ENCODE data around the gene CACNA1E. TPM values are rescaled to one million over a fixed set of nuclear protein-coding genes. Genes with fewer than 3 reads are reported as not detected.

The CACNA1E gene
- total and polyA plus RNA-seq, 2 donors (not counting 1 experiment from before 2014, with no cell fraction given) = 0.37 to 0.40 TPM

- H3K27ac ChIP-seq (ENCODE audit: low read length in 2 of 2) = no peak overlapping the region
- no peaks in the 10 kb centered on the region for H3K79me2 ChIP-seq (ENCODE audit: control insufficient read depth, insufficient read depth, low read length)
- no peak overlapping the region for H3K9ac ChIP-seq (ENCODE audit: low read length)
- Mint-ChIP-seq H3K4me1 (no peaks in the 10 kb centered on the region), H3K4me3 (no peak overlapping the region), H3K9me3 (ENCODE audit: insufficient read depth) (no peaks in the 10 kb centered on the region), H3K27ac (no peak overlapping the region), H3K27me3 (peaks cover 36% of the 10 kb centered on the region)
- CTCF ChIA-PET = no interaction called here
- 87% methylated on average over 7 of the region's 8 CpGs for WGBS (ENCODE audit: insufficient coverage)
- H3K9me3 ChIP-seq (ENCODE audit: control extremely low read depth in 1 of 3, control insufficient read depth in 2 of 3, insufficient read depth in 1 of 3, low read length in 2 of 3) = no peaks in the 10 kb centered on the region
- H4K20me1 ChIP-seq (ENCODE audit: control insufficient read depth, insufficient read depth, low read length, poor library complexity, severe bottlenecking) = no peaks in the 10 kb centered on the region
- no peak for DNase-seq
- no peak overlapping the region for H2AFZ ChIP-seq (ENCODE audit: insufficient read depth, low read depth, low read length, poor library complexity, severe bottlenecking)
- no peak overlapping the region for H3K4me3 ChIP-seq (ENCODE audit: control extremely low read depth in 1 of 5, extremely low read depth in 1 of 5, insufficient read depth in 1 of 5, low read depth in 2 of 5, low read length in 4 of 5)
- ATAC-seq (ENCODE audit: low read depth) = no peak
- no peaks in the 10 kb centered on the region for H3K36me3 ChIP-seq (replicated peaks in 1 of 2; ENCODE audit: control extremely low read depth in 1 of 2, control insufficient read depth in 1 of 2, extremely low read depth in 1 of 2, insufficient read depth in 2 of 2, low read length in 1 of 2)
- no peaks in the 10 kb centered on the region for H3K27me3 ChIP-seq (replicated peaks in 1 of 4; ENCODE audit: control extremely low read depth in 1 of 4, control insufficient read depth in 3 of 4, insufficient read depth in 4 of 4, low read length in 3 of 4)
- no peaks in the 10 kb centered on the region for H3K4me1 ChIP-seq (ENCODE audit: control insufficient read depth in 2 of 2, insufficient read depth in 2 of 2, low read length in 2 of 2)
- no peak for TF ChIP-seq CTCF (IDR thresholded peaks at IDR 0.05)
- TF ChIP-seq EZH2 (IDR thresholded peaks at IDR 0.05; ENCODE audit: borderline replicate concordance, insufficient read depth, low read depth, low read length, poor library complexity, severe bottlenecking) = no peak
- intact Hi-C loops (cut with micrococcal nuclease) = no loop called here
- no peak overlapping the region for H3K4me2 ChIP-seq (replicated peaks; ENCODE audit: low read depth, low read length, poor library complexity, severe bottlenecking)
- POLR2A ChIA-PET = interaction anchor here (0.7 kb wide), 1 partner anchor 281 kb away, joined by 3 read pairs; no protein-coding TSS in a partner anchor
Measured at GRCh38 chr1:181646710-181647109, 163.4 kb downstream of the CACNA1E start.

GRCh38 chr1:181647314-181648035 is 164.2 kb downstream of the CACNA1E start:
- Histone ChIP-seq H3K4me3 (ENCODE audit: control extremely low read depth in 1 of 5, extremely low read depth in 1 of 5, insufficient read depth in 1 of 5, low read depth in 2 of 5, low read length in 4 of 5) (no peak overlapping the region), H3K9me3 (ENCODE audit: control extremely low read depth in 1 of 3, control insufficient read depth in 2 of 3, insufficient read depth in 1 of 3, low read length in 2 of 3) (no peaks in the 10 kb centered on the region), H3K27me3 (replicated peaks in 1 of 4; ENCODE audit: control extremely low read depth in 1 of 4, control insufficient read depth in 3 of 4, insufficient read depth in 4 of 4, low read length in 3 of 4) (no peaks in the 10 kb centered on the region), H3K36me3 (replicated peaks in 1 of 2; ENCODE audit: control extremely low read depth in 1 of 2, control insufficient read depth in 1 of 2, extremely low read depth in 1 of 2, insufficient read depth in 2 of 2, low read length in 1 of 2) (no peaks in the 10 kb centered on the region), H4K20me1 (ENCODE audit: control insufficient read depth, insufficient read depth, low read length, poor library complexity, severe bottlenecking) (no peaks in the 10 kb centered on the region), H3K27ac (ENCODE audit: low read length in 2 of 2) (no peak overlapping the region), H3K9ac (ENCODE audit: low read length) (no peak overlapping the region), H3K79me2 (ENCODE audit: control insufficient read depth, insufficient read depth, low read length) (no peaks in the 10 kb centered on the region), H3K4me1 (ENCODE audit: control insufficient read depth in 2 of 2, insufficient read depth in 2 of 2, low read length in 2 of 2) (no peaks in the 10 kb centered on the region), H2AFZ (ENCODE audit: insufficient read depth, low read depth, low read length, poor library complexity, severe bottlenecking) (no peak overlapping the region), H3K4me2 (replicated peaks; ENCODE audit: low read depth, low read length, poor library complexity, severe bottlenecking) (no peak overlapping the region)
- Mint-ChIP-seq H3K27me3 (peaks cover 32% of the 10 kb centered on the region), H3K27ac (no peak overlapping the region), H3K4me1 (no peaks in the 10 kb centered on the region), H3K4me3 (no peak overlapping the region), H3K9me3 (ENCODE audit: insufficient read depth) (no peaks in the 10 kb centered on the region)
- no peak for ATAC-seq (ENCODE audit: low read depth)
- intact Hi-C loops (cut with micrococcal nuclease) = no loop called here
- WGBS (ENCODE audit: insufficient coverage) = 40% methylated on average over 7 of the region's 11 CpGs
- POLR2A ChIA-PET = interaction anchor here (0.7 kb wide), 1 partner anchor 280 kb away, joined by 3 read pairs; no protein-coding TSS in a partner anchor
- no peak for DNase-seq
- no peak for TF ChIP-seq EZH2 (IDR thresholded peaks at IDR 0.05; ENCODE audit: borderline replicate concordance, insufficient read depth, low read depth, low read length, poor library complexity, severe bottlenecking)
- no peak for TF ChIP-seq CTCF (IDR thresholded peaks at IDR 0.05)
- CTCF ChIA-PET = no interaction called here
